HFFc6 (cell line): ENCODE results near the gene TPST2. TPM values are rescaled to one million over a fixed set of nuclear protein-coding genes. Genes with fewer than 3 reads are reported as not detected.
A peak's percentile ranks its signal among the peaks of the same experiment; 100 is the strongest.

Experiments
- DNase-seq: peaks from one replicate; pipeline ENCODE4 v3.0.0-alpha.2; 2018
- H3K27ac Mint-ChIP-seq: 2 replicates; pipeline ENCODE4 v1.8.0; 2020; ENCODE audit warnings: mild to moderate bottlenecking, mixed read lengths
- H3K27me3 Mint-ChIP-seq: 2 replicates; pipeline ENCODE4 v1.8.0; 2021; ENCODE audit warnings: mild to moderate bottlenecking, moderate library complexity, mixed read lengths; ENCODE audit not compliant: insufficient read depth
- H3K36me3 Mint-ChIP-seq: 2 replicates; pipeline ENCODE4 v1.8.0; 2021; ENCODE audit warnings: low read depth, mixed read lengths
- H3K4me1 Mint-ChIP-seq: 2 replicates; pipeline ENCODE4 v1.8.0; 2020; ENCODE audit warnings: low read depth, mixed read lengths
- H3K4me3 Mint-ChIP-seq: 2 replicates; pipeline ENCODE4 v1.8.0; 2020; ENCODE audit warnings: mild to moderate bottlenecking, moderate library complexity, mixed read lengths
- H3K9me3 Mint-ChIP-seq: 2 replicates; pipeline ENCODE4 v1.8.0; 2020; ENCODE audit warnings: mild to moderate bottlenecking, mixed read lengths
- microRNA-seq: library from miRNA; unstranded; fragments of <30 nt; microRNA quantifications from one replicate; pipeline ENCODE4, GENCODE V29; 2019
- total RNA-seq, 6 experiments: library from RNA; stranded (reverse); fragmentation: NEBNext Ultra II Directional; extraction: Animal tissue kit (Norgen Biotek cat#: 25700); gene quantifications; 2 replicates in 1 of 6; 3 replicates in 5 of 6; pipeline ENCODE4 v1.2.3, GENCODE V29; 2021
- TF ChIP-seq, protein P1 (sequence below): fragments of 200-600 bp; sonication (generic); IDR thresholded peaks from 2 replicates; pipeline ENCODE4 v1.5.0; 2021; ENCODE audit warnings: antibody characterized with exemption, mild to moderate bottlenecking

TPST2 gene
- total RNA-seq, 6 experiments from 2014 or later: 66.8 to 75.5 (median 73.8) TPM

DNA sequence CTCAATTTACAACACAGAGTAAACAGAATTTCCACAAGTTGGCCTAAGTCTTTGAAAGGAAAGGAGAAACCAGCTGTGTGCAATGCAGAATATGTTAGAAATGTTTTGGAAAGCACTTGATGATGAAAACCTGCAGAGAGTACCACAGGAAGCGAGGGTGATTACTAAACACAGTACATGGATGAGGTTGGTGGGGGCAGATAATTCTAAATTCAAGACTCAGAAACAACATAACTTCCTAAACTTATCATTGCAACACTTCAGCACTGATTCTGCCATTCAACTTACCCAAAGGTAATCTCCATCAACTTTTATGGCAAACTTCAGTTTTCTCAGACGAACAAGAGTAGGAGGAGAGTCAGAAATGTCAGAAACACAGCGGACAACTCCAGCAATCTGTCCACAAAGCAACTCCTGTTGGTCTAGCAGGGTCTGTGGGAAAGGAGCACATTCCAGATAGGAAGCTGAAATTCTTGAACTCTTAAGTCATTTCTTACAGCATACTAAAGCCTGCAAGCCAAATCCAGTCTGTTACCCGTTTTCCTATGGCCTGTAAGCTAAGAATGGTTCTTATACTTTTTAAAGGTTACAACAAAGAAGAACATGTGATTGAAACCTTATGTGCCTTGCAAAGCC, 113.1 kb downstream of the TPST2 start:
- H3K27ac Mint-ChIP-seq: peak overlapping the region; percentile 65
- H3K4me1 Mint-ChIP-seq: peaks cover 63% of the 10 kb centered on the region
- DNase-seq: no peak
- peaks cover 18% of the 10 kb centered on the region for H3K36me3 Mint-ChIP-seq
- no peaks in the 10 kb centered on the region for H3K27me3 Mint-ChIP-seq
- no peak overlapping the region for H3K4me3 Mint-ChIP-seq
- TF ChIP-seq, protein P1, sequence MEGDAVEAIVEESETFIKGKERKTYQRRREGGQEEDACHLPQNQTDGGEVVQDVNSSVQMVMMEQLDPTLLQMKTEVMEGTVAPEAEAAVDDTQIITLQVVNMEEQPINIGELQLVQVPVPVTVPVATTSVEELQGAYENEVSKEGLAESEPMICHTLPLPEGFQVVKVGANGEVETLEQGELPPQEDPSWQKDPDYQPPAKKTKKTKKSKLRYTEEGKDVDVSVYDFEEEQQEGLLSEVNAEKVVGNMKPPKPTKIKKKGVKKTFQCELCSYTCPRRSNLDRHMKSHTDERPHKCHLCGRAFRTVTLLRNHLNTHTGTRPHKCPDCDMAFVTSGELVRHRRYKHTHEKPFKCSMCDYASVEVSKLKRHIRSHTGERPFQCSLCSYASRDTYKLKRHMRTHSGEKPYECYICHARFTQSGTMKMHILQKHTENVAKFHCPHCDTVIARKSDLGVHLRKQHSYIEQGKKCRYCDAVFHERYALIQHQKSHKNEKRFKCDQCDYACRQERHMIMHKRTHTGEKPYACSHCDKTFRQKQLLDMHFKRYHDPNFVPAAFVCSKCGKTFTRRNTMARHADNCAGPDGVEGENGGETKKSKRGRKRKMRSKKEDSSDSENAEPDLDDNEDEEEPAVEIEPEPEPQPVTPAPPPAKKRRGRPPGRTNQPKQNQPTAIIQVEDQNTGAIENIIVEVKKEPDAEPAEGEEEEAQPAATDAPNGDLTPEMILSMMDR: no peak
- no peaks in the 10 kb centered on the region for H3K9me3 Mint-ChIP-seq

DNA sequence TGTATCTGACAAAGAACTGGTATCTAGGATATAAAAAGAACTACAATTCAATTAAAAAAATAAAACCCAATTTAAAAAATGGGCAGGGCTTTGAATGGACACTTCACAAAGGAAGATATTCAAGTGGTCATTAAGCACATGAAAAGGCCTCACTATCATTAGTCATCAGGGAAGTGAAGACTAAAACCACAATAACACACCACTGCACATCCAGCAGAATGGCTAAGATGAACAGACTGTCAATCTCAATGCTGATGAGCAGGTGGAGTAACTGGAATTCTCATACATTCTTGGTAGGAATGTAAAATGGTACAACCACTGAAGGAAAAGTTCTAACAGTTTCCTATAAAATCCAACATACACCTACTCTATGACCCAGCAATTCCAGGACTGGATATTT, 115.2 kb downstream of the TPST2 start:
- DNase-seq: no peak
- Mint-ChIP-seq H3K4me1 (peaks cover 56% of the 10 kb centered on the region), H3K27me3 (no peaks in the 10 kb centered on the region), H3K9me3 (no peaks in the 10 kb centered on the region), H3K36me3 (peaks cover 30% of the 10 kb centered on the region), H3K4me3 (no peak overlapping the region), H3K27ac (no peak overlapping the region)
- TF ChIP-seq, protein P1: no peak

Small RNA genes within 50 kb of the gene (microRNA-seq; reads per million reads assigned to microRNA genes)
- gene MIR548J: 12.4 reads per million, percentile 13 among the genes with 10 or more reads in this experiment

Other genes starting within 250 kb of the TPST2 start
- 1 to 10 TPM in 5 of 6 experiments, under 1 TPM in 1; 0.85 to 2.3 (median 1.3) TPM for gene ASPHD2, start 160.9 kb downstream of the TPST2 start, total RNA-seq
- 10 to 100 TPM; 18.0 to 22.6 (median 20.6) TPM for gene HPS4, start 106.3 kb downstream of the TPST2 start, total RNA-seq
- 10 to 100 TPM; 15.0 to 21.2 (median 19.1) TPM for gene SRRD, start 106.3 kb downstream of the TPST2 start, total RNA-seq
- gene TFIP11, start 77.7 kb downstream of the TPST2 start, total RNA-seq: 10 to 100 TPM; 31.4 to 35.8 (median 33.9) TPM
- gene CRYBB1, start 27.9 kb upstream of the TPST2 start, total RNA-seq: not detected
- not detected for gene CRYBA4, start 31.8 kb upstream of the TPST2 start, total RNA-seq
- gene MIAT, start 67.5 kb upstream of the TPST2 start, total RNA-seq: under 1 TPM; 0.55 to 0.89 (median 0.75) TPM